HEK293 (cell line): ENCODE results near the gene SLC8A1.

Experiments used
- CTCF ChIA-PET: fragments of 350-600 bp; formaldehyde crosslinking; extraction: SDS; loops from one replicate; lab custom pipeline; 2021; ENCODE audit warnings: antibody characterized with exemption; lab: Yijun Ruan, JAX
- POLR2A ChIA-PET: fragments of 300-600 bp; formaldehyde crosslinking; extraction: SDS; loops from one replicate; lab custom pipeline; 2020; ENCODE audit warnings: antibody characterized with exemption, inconsistent platforms; lab: Yijun Ruan, JAX
- H3K27ac ChIP-seq: fragments of 200-500 bp; sonication (Bioruptor generic); 2 replicates; pipeline ENCODE4 v1.5.1; 2014; ENCODE audit warnings: low read depth, low read length, control low read depth, inconsistent platforms; ENCODE audit errors: extremely low read depth
- H3K36me3 ChIP-seq, 2 experiments: fragments of 200-500 bp in 1 of 2; sonication (Bioruptor generic) in 1 of 2; 1 replicate in 1 of 2; 2 replicates in 1 of 2; pipeline ENCODE4 v1.5.1; 2014 to 2017; ENCODE audit warnings: inconsistent platforms in 2 of 2, low read length in 2 of 2; ENCODE audit not compliant: control insufficient read depth in 2 of 2, insufficient read depth in 1 of 2
- H3K4me1 ChIP-seq: fragments of 200-500 bp; sonication (Bioruptor generic); 2 replicates; pipeline ENCODE4 v1.5.1; 2014; ENCODE audit warnings: mild to moderate bottlenecking, low read length, inconsistent platforms; ENCODE audit not compliant: control insufficient read depth, insufficient read depth
- H3K4me3 ChIP-seq: 2 replicates; pipeline ENCODE4 v1.5.1; 2011; ENCODE audit warnings: low read depth, mild to moderate bottlenecking, control low read depth, low read length, moderate library complexity
- H3K9me3 ChIP-seq: fragments of 200-500 bp; sonication (Bioruptor generic); 2 replicates; pipeline ENCODE4 v1.5.1; 2014; ENCODE audit warnings: low read depth, low read length, inconsistent platforms; ENCODE audit not compliant: control insufficient read depth, insufficient read depth
- BCL11B ChIP-seq: fragments of 450-650 bp; formaldehyde crosslinking; IDR thresholded peaks from 2 replicates; pipeline ENCODE4 v1.5.1; 2016; ENCODE audit warnings: low read depth, missing biosample characterization, missing genetic modification characterization
- KLF10 ChIP-seq: fragments of 450-650 bp; IDR thresholded peaks from 2 replicates; pipeline ENCODE4 v1.5.1; 2018; ENCODE audit warnings: missing biosample characterization, mild to moderate bottlenecking, missing genetic modification characterization
- PATZ1 ChIP-seq: fragments of 450-650 bp; formaldehyde crosslinking; IDR thresholded peaks from 2 replicates; pipeline ENCODE4 v1.5.1; 2016; ENCODE audit warnings: missing biosample characterization, missing genetic modification characterization
- RBAK ChIP-seq: fragments of 450-650 bp; formaldehyde crosslinking; IDR thresholded peaks from 2 replicates; pipeline ENCODE4 v1.5.1; 2016; ENCODE audit warnings: missing biosample characterization, missing genetic modification characterization
- REST ChIP-seq: fragments of 450-650 bp; formaldehyde crosslinking; IDR thresholded peaks from 2 replicates; pipeline ENCODE4 v1.5.1; 2016; ENCODE audit warnings: missing biosample characterization, missing genetic modification characterization
- SP3 ChIP-seq: fragments of 450-650 bp; formaldehyde crosslinking; IDR thresholded peaks from 2 replicates; pipeline ENCODE4 v1.5.1; 2016; ENCODE audit warnings: missing biosample characterization, missing genetic modification characterization
- ZBTB26 ChIP-seq: fragments of 450-650 bp; formaldehyde crosslinking; optimal IDR thresholded peaks from 2 replicates; pipeline ENCODE3; 2016; ENCODE audit warnings: missing biosample characterization, mild to moderate bottlenecking, missing genetic modification characterization
- ZBTB8A ChIP-seq: fragments of 450-650 bp; formaldehyde crosslinking; IDR thresholded peaks from 2 replicates; pipeline ENCODE4 v1.5.1; 2016; ENCODE audit warnings: missing biosample characterization, missing genetic modification characterization
- ZNF155 ChIP-seq: fragments of 450-650 bp; formaldehyde crosslinking; IDR thresholded peaks from 2 replicates; pipeline ENCODE4 v1.5.1; 2016; ENCODE audit warnings: missing biosample characterization, missing genetic modification characterization
- ZNF302 ChIP-seq: fragments of 450-650 bp; formaldehyde crosslinking; IDR thresholded peaks from 2 replicates; pipeline ENCODE4 v1.5.1; 2016; ENCODE audit warnings: missing biosample characterization, missing genetic modification characterization, low read depth
- ZNF311 ChIP-seq: fragments of 450-650 bp; formaldehyde crosslinking; IDR thresholded peaks from 2 replicates; pipeline ENCODE4 v1.5.1; 2017; ENCODE audit warnings: missing biosample characterization, missing genetic modification characterization, borderline replicate concordance
- ZNF350 ChIP-seq: fragments of 450-650 bp; formaldehyde crosslinking; IDR thresholded peaks from 2 replicates; pipeline ENCODE4 v1.5.0; 2017; ENCODE audit warnings: missing biosample characterization, mild to moderate bottlenecking, missing genetic modification characterization
- ZNF37A ChIP-seq: fragments of 450-650 bp; IDR thresholded peaks from 2 replicates; pipeline ENCODE4 v1.5.1; 2018; ENCODE audit warnings: missing biosample characterization, missing genetic modification characterization
- ZNF645 ChIP-seq: fragments of 450-650 bp; formaldehyde crosslinking; IDR thresholded peaks from 2 replicates; pipeline ENCODE4; 2016; ENCODE audit warnings: missing biosample characterization, missing genetic modification characterization
- ZNF692 ChIP-seq: fragments of 450-650 bp; formaldehyde crosslinking; IDR thresholded peaks from 2 replicates; pipeline ENCODE4 v1.5.1; 2016; ENCODE audit warnings: missing biosample characterization, missing genetic modification characterization
- ZSCAN18 ChIP-seq: fragments of 450-650 bp; formaldehyde crosslinking; IDR thresholded peaks from 2 replicates; pipeline ENCODE4 v1.5.1; 2016; ENCODE audit warnings: missing biosample characterization, missing genetic modification characterization

The SLC8A1 gene

GRCh38 chr2:40434731-40435271 is 17.1 kb downstream of the SLC8A1 start:
- Histone ChIP-seq H3K4me3 (no peak overlapping the region), H3K4me1 (no peaks in the 10 kb centered on the region), H3K36me3 (no peaks in the 10 kb centered on the region), H3K9me3 (no peaks in the 10 kb centered on the region), H3K27ac (no peak overlapping the region)
- ChIA-PET CTCF (interaction anchor here (1.1 kb wide), 1 partner anchor 15 kb away, joined by 3 read pairs; no protein-coding TSS in a partner anchor), POLR2A (no interaction called here)
- no peak for TF ChIP-seq ZBTB8A (tag by site-specific recombination)
- no peak for TF ChIP-seq BCL11B
- TF ChIP-seq RBAK (tag by site-specific recombination), result no peak
- no peak for TF ChIP-seq KLF10 (tag by site-specific recombination)
- no peak for TF ChIP-seq ZNF350 (tag by site-specific recombination)
- TF ChIP-seq SP3 (tag by site-specific recombination), result no peak
- TF ChIP-seq ZNF645 (tag by site-specific recombination), result no peak
- no peak for TF ChIP-seq PATZ1 (tag by site-specific recombination)
- no peak for TF ChIP-seq REST (tag by site-specific recombination)
- TF ChIP-seq, all 188 proteins: peak for 0

- Histone ChIP-seq H3K4me1 (no peaks in the 10 kb centered on the region), H3K4me3 (no peak overlapping the region), H3K9me3 (no peaks in the 10 kb centered on the region), H3K36me3 (no peaks in the 10 kb centered on the region), H3K27ac (no peak overlapping the region)
- ChIA-PET POLR2A (no interaction called here), CTCF (no interaction called here)
- TF ChIP-seq PATZ1 (tag by site-specific recombination) (no peak), ZBTB26 (no peak), REST (tag by site-specific recombination) (no peak), ZSCAN18 (tag by site-specific recombination) (no peak), ZNF311 (no peak), ZNF155 (tag by site-specific recombination) (no peak), ZNF692 (tag by site-specific recombination) (no peak), ZNF302 (tag by site-specific recombination) (no peak), ZNF37A (tag by site-specific recombination) (no peak)
Observed at GRCh38 chr2:40433736-40434135, 18.2 kb downstream of the SLC8A1 start.
